GM19035 (cell line): ENCODE measurements around the gene TRIM6.
A peak's percentile ranks its signal among the peaks of the same experiment; 100 is the strongest.
"Not testable (repeated sequence)": the region's sequence is repeated elsewhere in the genome, so short reads cannot be mapped to it uniquely, and the experiment has no call there.

ENCODE experiments used
- ATAC-seq: cut with Tn5 transposase; IDR thresholded peaks from one replicate; pipeline ENCODE4 v1.9.1; 2021; ENCODE audit not compliant: unreplicated experiment

TRIM6 gene

GRCh38 chr11:5602791-5603190 lies 6.4 kb downstream of the TRIM6 start:
- not testable (repeated sequence) for ATAC-seq

GRCh38 chr11:5603326-5603725 lies 6.9 kb downstream of the TRIM6 start:
- ATAC-seq, result no peak

GRCh38 chr11:5604896-5605295 lies 8.5 kb downstream of the TRIM6 start:
- no peak for ATAC-seq

- ATAC-seq, result no peak
Measured at GRCh38 chr11:5605849-5606248, 9.4 kb downstream of the TRIM6 start.

GRCh38 chr11:5608808-5609207 lies 12.4 kb downstream of the TRIM6 start:
- ATAC-seq, result no peak

GRCh38 chr11:5610446-5610845 lies 14.0 kb downstream of the TRIM6 start:
- ATAC-seq, result no peak

GRCh38 chr11:5611627-5612026 lies 15.2 kb downstream of the TRIM6 start:
- no peak for ATAC-seq

- ATAC-seq, result no peak
Measured at GRCh38 chr11:5618807-5619206, 22.4 kb downstream of the TRIM6 start.

- no peak for ATAC-seq
Measured at GRCh38 chr11:5620651-5621521, 24.4 kb downstream of the TRIM6 start.

GRCh38 chr11:5621580-5621979 lies 25.1 kb downstream of the TRIM6 start:
- ATAC-seq, result no peak

GRCh38 chr11:5622802-5623201 lies 26.4 kb downstream of the TRIM6 start:
- no peak for ATAC-seq

- peak; percentile 99 for ATAC-seq
Measured at GRCh38 chr11:5624489-5625279, 28.2 kb downstream of the TRIM6 start, which contains the start of gene TRIM34. TRIM34 (plus strand) TSS chr11:5625001; CDS start chr11:5632332, 7,331 bp downstream.

GRCh38 chr11:5625281-5625680 lies 28.8 kb downstream of the TRIM6 start:
- no peak for ATAC-seq

GRCh38 chr11:5626196-5626595 lies 29.8 kb downstream of the TRIM6 start:
- ATAC-seq, result no peak

GRCh38 chr11:5631417-5631816 lies 35.0 kb downstream of the TRIM6 start:
- ATAC-seq, result peak; percentile 10

GRCh38 chr11:5631969-5632635 lies 35.7 kb downstream of the TRIM6 start:
- ATAC-seq, result peak; percentile 100

- ATAC-seq, result no peak
Measured at GRCh38 chr11:5639953-5640352, 43.5 kb downstream of the TRIM6 start.

GRCh38 chr11:5643585-5643984 lies 47.1 kb downstream of the TRIM6 start:
- no peak for ATAC-seq

- no peak for ATAC-seq
Measured at GRCh38 chr11:5646139-5646538, 49.7 kb downstream of the TRIM6 start.

- ATAC-seq, result no peak
Measured at GRCh38 chr11:5655474-5655873, 59.0 kb downstream of the TRIM6 start.

- not testable (repeated sequence) for ATAC-seq
Measured at GRCh38 chr11:5656956-5657355, 60.5 kb downstream of the TRIM6 start.
